Activated T-helper 17 cell treated with anti-CD3 and anti-CD28 coated beads, Interleukin-2, amount 50 U/mL, for 72 hours (primary cell): ENCODE measurements around the gene MRFAP1. TPM values are rescaled to one million over a fixed set of nuclear protein-coding genes. Genes with fewer than 3 reads are reported as not detected.
"Not testable (repeated sequence)": the region's sequence is repeated elsewhere in the genome, so short reads cannot be mapped to it uniquely, and the experiment has no call there.

Experiments
- ATAC-seq: fragments of 150-1000 bp; cut with Tn5 transposase; replicated peaks from 2 replicates; pipeline ENCODE4 v1.10.0; 2021; ENCODE audit warnings: mild to moderate bottlenecking, moderate library complexity
- H3K27ac Mint-ChIP-seq: one replicate; pipeline ENCODE4 v1.8.0; 2022; ENCODE audit warnings: mixed read lengths
- H3K27me3 Mint-ChIP-seq: one replicate; pipeline ENCODE4 v1.8.0; 2022; ENCODE audit warnings: mixed read lengths
- H3K36me3 Mint-ChIP-seq: one replicate; pipeline ENCODE4 v1.8.0; 2022; ENCODE audit warnings: low read depth, mild to moderate bottlenecking, mixed read lengths
- H3K4me1 Mint-ChIP-seq: one replicate; pipeline ENCODE4 v1.8.0; 2022; ENCODE audit warnings: mixed read lengths
- H3K4me3 Mint-ChIP-seq: one replicate; pipeline ENCODE4 v1.8.0; 2022; ENCODE audit warnings: mild to moderate bottlenecking, mixed read lengths
- H3K9me3 Mint-ChIP-seq: one replicate; pipeline ENCODE4 v1.8.0; 2022; ENCODE audit warnings: mixed read lengths
- total RNA-seq, 2 donors: library from RNA; stranded (reverse); gene quantifications; one replicate each; pipeline ENCODE4 v1.2.3, GENCODE V29; 2022

MRFAP1 gene
- total RNA-seq, 2 donors from 2014 or later: 86.7 to 96.7 TPM

- Mint-ChIP-seq H3K4me1 (no peaks in the 10 kb centered on the region), H3K27ac (no peak overlapping the region), H3K27me3 (no peaks in the 10 kb centered on the region), H3K36me3 (peaks cover 54% of the 10 kb centered on the region), H3K4me3 (no peak overlapping the region), H3K9me3 (no peaks in the 10 kb centered on the region)
- no peak for ATAC-seq
Observed at GRCh38 chr4:6618386-6619115, 21.9 kb upstream of the MRFAP1 start.

DNA sequence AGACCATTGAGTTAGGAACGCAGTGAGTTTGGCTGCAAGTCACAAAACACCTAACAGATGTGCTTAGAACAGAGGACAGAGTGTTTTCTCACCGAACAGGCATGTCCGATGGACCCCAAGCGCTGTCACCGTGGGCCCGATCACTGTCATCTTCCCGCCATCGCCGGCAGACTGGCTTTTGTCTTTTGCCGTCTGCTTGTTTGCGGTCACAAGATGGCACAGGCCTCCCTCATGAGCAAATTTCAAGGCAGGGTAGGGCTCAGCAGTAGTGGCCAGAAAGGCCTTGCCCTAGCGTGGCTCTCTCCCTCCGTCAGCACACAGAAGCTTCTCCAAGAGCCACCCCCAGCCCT lies 21.4 kb upstream of the MRFAP1 start:
- ATAC-seq: no peak
- H3K4me3 Mint-ChIP-seq: no peak overlapping the region
- no peak overlapping the region for H3K27ac Mint-ChIP-seq
- H3K4me1 Mint-ChIP-seq: no peaks in the 10 kb centered on the region
- no peaks in the 10 kb centered on the region for H3K9me3 Mint-ChIP-seq
- no peaks in the 10 kb centered on the region for H3K27me3 Mint-ChIP-seq
- peaks cover 54% of the 10 kb centered on the region for H3K36me3 Mint-ChIP-seq

GRCh38 chr4:6619466-6620255 lies 20.8 kb upstream of the MRFAP1 start:
- H3K9me3 Mint-ChIP-seq: no peaks in the 10 kb centered on the region
- no peaks in the 10 kb centered on the region for H3K4me1 Mint-ChIP-seq
- H3K27me3 Mint-ChIP-seq: no peaks in the 10 kb centered on the region
- H3K36me3 Mint-ChIP-seq: peaks cover 50% of the 10 kb centered on the region
- ATAC-seq: no peak
- H3K27ac Mint-ChIP-seq: no peak overlapping the region
- no peak overlapping the region for H3K4me3 Mint-ChIP-seq

DNA sequence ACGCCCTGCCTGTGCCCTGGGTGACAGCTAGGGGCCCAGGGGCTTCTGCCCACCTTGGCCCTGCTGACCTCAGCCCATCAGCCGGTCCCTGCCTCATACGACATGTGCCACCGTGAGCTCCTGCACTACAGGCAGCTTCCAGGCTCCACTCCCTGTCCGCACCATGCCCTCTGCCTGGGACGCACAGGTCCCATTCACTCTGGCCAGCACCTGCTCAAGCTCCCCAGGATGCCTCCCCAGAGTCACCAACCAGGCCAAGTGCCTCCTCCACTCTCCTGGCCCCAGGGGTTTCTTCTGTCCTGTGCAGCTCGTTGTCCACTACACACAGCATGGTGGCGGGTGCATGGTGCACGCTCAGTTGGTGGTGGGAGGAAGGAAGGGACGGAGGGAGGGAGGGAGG lies 20.2 kb upstream of the MRFAP1 start:
- Mint-ChIP-seq H3K27ac (no peak overlapping the region), H3K9me3 (no peaks in the 10 kb centered on the region), H3K4me1 (no peaks in the 10 kb centered on the region), H3K4me3 (no peak overlapping the region), H3K36me3 (peaks cover 44% of the 10 kb centered on the region), H3K27me3 (no peaks in the 10 kb centered on the region)
- no peak for ATAC-seq

DNA sequence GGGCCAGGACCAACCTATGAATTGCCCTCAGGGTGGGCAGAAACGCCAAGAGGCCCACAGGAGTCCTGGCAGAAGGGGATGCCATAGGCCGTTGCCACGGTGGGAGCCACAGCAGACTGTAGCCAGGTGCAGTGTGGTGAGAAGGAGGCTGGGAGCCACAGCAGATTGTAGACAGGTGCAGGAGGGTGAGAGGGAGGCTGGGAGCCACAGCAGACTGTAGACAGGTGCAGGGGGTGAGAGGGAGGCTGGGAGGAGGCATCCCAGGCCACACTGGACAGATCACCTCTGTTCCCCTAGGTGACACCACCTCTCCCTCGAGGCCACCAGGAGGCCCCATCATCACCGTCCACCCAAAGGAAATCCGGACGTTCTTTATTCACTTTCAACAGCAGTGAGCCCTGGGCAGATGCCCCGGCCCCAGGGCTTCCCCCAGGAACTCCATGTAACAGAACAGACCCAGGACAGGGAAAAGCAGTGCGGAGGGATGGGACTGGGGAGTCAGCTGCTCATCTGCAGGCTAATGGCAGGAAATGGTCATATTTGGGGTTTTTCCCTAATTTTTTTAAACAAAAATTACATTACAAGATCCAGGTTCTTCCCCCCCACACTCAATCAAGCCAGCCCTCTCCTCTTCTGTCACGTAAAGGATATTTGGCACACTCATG lies 19.5 kb upstream of the MRFAP1 start:
- H3K9me3 Mint-ChIP-seq: no peaks in the 10 kb centered on the region
- no peak overlapping the region for H3K4me3 Mint-ChIP-seq
- H3K27ac Mint-ChIP-seq: no peak overlapping the region
- H3K36me3 Mint-ChIP-seq: peaks cover 36% of the 10 kb centered on the region
- ATAC-seq: no peak
- H3K4me1 Mint-ChIP-seq: no peaks in the 10 kb centered on the region
- no peaks in the 10 kb centered on the region for H3K27me3 Mint-ChIP-seq

DNA sequence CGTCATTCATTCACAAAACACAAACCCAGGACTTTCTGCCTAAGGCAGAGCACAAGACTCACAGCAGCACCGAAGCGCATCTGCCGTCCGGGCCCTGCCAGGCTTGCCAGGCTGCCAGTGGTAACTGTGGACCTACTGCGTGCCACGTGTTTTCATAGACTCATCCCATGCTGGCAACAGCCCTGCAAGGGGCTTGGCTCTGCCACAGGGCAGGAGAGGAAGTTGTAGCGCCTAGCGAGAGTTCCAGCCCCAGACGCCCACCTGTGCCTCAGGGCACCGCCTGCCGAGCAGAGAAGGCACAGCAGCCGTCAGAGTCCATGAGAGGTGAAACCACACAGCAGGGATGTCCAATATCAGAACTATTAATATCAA lies 18.9 kb upstream of the MRFAP1 start:
- Mint-ChIP-seq H3K4me1 (no peaks in the 10 kb centered on the region), H3K27me3 (no peaks in the 10 kb centered on the region), H3K9me3 (no peaks in the 10 kb centered on the region), H3K4me3 (no peak overlapping the region), H3K27ac (no peak overlapping the region), H3K36me3 (peaks cover 31% of the 10 kb centered on the region)
- no peak for ATAC-seq

DNA sequence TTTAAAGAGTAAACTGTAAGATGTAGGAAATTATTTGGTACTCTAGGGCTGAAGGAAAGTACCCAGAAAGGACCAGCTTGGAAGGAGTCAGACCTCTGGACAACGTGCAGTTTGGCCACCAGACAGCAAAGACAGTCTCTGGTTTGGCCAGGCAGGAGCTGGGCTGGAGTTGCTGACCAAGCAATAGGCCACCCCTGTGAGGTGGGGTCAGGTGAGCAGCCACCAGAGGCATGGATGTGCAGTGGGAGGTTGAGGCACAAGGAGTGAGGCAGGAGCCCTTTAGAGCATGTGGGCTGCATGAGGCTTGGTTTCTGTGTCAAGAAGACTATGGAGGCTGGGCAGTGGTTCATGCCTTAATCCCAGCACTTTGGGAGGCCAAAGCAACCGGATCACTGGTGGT lies 17.7 kb upstream of the MRFAP1 start:
- H3K4me1 Mint-ChIP-seq: no peaks in the 10 kb centered on the region
- H3K9me3 Mint-ChIP-seq: no peaks in the 10 kb centered on the region
- H3K4me3 Mint-ChIP-seq: no peak overlapping the region
- H3K27me3 Mint-ChIP-seq: no peaks in the 10 kb centered on the region
- peaks cover 19% of the 10 kb centered on the region for H3K36me3 Mint-ChIP-seq
- no peak for ATAC-seq
- H3K27ac Mint-ChIP-seq: no peak overlapping the region

DNA sequence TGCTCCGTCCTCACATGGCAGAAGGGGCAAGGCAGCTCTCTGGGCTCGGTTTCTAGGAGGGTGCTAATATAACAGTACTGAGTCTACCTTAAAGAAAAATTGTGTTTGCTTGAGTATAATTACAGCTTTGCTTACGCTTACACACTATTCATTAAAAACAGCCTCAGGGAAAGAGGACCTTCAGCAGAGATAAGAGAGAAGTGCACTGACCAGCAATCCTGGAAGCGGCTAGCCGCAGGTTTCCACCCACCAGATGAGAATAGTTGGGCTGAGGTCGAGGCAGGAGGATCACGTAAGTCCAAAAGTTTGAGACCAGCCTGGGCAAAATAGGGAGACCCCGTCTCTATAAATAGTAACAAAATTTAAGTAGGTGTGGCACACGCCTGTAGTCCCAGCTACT lies 15.2 kb upstream of the MRFAP1 start:
- no peak overlapping the region for H3K27ac Mint-ChIP-seq
- H3K36me3 Mint-ChIP-seq: peaks cover 7% of the 10 kb centered on the region
- H3K4me1 Mint-ChIP-seq: no peaks in the 10 kb centered on the region
- ATAC-seq: no peak
- H3K27me3 Mint-ChIP-seq: no peaks in the 10 kb centered on the region
- no peaks in the 10 kb centered on the region for H3K9me3 Mint-ChIP-seq
- no peak overlapping the region for H3K4me3 Mint-ChIP-seq

GRCh38 chr4:6626066-6626465 lies 14.4 kb upstream of the MRFAP1 start:
- Mint-ChIP-seq H3K27me3 (no peaks in the 10 kb centered on the region), H3K4me1 (no peaks in the 10 kb centered on the region), H3K27ac (no peak overlapping the region), H3K36me3 (peaks cover under 1% of the 10 kb centered on the region), H3K4me3 (no peak overlapping the region), H3K9me3 (no peaks in the 10 kb centered on the region)
- ATAC-seq: no peak

DNA sequence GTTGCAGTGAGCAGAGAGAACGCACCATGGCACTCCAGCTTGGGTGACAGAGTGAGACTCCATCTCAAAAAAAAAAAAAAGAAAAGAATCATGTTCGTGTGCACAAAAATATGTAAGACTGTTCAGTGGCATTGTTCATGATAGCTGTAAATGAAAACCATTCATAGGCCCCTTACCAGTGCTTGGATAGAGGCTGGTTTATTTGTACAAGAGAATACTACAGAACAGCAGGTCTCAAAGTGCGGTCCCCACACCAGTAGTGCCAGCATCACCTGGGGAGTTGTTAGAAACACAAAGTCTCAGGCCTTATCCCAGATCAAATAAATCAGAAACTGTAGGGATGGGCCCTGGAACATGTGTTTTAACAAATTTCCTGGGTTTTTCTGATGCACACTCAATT lies 12.7 kb upstream of the MRFAP1 start:
- H3K36me3 Mint-ChIP-seq: no peaks in the 10 kb centered on the region
- H3K27me3 Mint-ChIP-seq: no peaks in the 10 kb centered on the region
- no peaks in the 10 kb centered on the region for H3K4me1 Mint-ChIP-seq
- no peak overlapping the region for H3K4me3 Mint-ChIP-seq
- no peak overlapping the region for H3K27ac Mint-ChIP-seq
- no peaks in the 10 kb centered on the region for H3K9me3 Mint-ChIP-seq
- no peak for ATAC-seq

DNA sequence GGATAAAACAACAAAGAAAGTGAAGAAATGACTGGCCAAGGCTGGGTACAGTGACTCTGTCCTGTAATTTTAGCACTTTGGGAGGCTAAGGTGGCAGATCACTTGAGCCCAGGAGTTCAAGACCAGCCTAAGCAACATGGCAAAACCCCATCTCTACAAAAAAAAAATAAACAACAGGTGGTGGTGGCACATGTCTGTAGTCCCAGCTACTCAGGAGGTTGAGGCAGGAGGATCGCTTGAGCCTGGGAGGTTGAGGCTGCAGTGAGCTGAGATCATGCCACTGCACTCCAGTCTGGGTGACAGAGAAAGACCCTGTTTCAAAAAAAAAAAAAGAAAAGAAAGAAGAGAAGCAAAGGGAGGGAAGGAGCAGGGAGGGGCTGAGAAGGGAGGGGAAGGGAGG lies 12.0 kb upstream of the MRFAP1 start:
- not testable (repeated sequence) for H3K27me3 Mint-ChIP-seq, H3K9me3 Mint-ChIP-seq, ATAC-seq, H3K4me3 Mint-ChIP-seq, H3K4me1 Mint-ChIP-seq, H3K27ac Mint-ChIP-seq, H3K36me3 Mint-ChIP-seq

DNA sequence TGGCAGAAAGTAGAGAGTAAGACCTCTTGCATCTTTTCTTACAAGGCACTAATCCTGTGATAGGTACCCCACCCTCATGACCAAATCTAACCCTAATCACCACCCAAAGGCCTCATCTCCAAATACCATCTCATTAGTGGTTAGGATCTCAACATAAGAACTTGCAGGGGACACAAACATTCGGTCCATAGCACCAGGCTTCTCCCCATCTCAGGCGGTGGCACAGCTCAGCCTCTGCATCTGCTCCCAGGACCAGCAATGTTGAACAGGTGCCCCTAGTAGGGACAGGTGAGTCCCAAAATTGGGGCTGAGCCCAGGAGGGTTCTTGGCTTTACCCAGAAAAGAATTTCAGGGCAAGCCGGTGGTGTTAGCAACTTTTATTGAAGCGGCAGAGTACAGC lies 8.4 kb upstream of the MRFAP1 start:
- no peaks in the 10 kb centered on the region for H3K4me1 Mint-ChIP-seq
- no peaks in the 10 kb centered on the region for H3K9me3 Mint-ChIP-seq
- no peak overlapping the region for H3K4me3 Mint-ChIP-seq
- ATAC-seq: no peak
- H3K36me3 Mint-ChIP-seq: no peaks in the 10 kb centered on the region
- H3K27me3 Mint-ChIP-seq: no peaks in the 10 kb centered on the region
- H3K27ac Mint-ChIP-seq: no peak overlapping the region

DNA sequence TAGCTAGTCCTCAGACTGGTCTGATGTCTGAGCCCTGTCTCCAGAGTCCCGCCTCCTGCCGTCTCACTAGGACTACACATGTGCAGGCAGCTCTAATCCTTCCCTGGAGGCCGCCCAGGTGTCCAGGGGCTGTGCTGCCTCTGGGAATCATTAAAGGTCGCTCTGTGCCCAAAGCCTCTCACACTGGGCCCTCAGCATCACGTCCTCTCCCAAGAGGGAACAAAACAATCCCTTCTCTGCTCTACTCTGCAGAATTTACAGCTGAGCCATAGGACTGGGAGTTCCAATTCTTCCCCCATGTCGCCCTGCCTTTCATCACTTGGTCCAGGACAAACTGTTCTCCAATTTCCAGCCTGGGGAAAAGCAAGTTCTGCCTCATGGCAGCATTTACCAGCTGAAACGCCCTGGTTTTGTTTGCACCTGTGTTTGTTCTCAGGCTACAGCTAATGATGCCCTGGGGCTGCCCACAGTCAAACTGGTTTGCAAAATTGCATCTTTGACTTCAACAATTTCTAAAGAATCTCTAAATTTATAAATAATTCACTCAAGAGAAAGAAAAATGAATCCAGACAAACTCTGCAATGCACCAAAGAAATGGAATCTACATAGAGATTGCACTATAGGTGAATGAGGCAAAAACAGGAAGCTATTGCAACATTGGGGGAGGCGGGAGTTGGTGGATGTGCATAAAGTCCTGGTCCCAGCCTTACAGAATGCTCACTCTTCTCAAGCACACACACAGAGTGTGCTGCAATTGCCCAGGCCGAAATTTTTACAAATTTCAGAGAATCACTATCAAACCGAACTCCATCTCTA lies 7.2 kb upstream of the MRFAP1 start:
- Mint-ChIP-seq H3K9me3 (no peaks in the 10 kb centered on the region), H3K36me3 (no peaks in the 10 kb centered on the region), H3K27ac (no peak overlapping the region), H3K27me3 (no peaks in the 10 kb centered on the region), H3K4me1 (no peaks in the 10 kb centered on the region), H3K4me3 (no peak overlapping the region)
- no peak for ATAC-seq

GRCh38 chr4:6634746-6635145 lies 5.7 kb upstream of the MRFAP1 start:
- H3K27me3 Mint-ChIP-seq: no peaks in the 10 kb centered on the region
- no peak for ATAC-seq
- no peak overlapping the region for H3K4me3 Mint-ChIP-seq

More at GRCh38 chr4:6634746-6635145, 5.7 kb upstream of the MRFAP1 start:
- H3K36me3 Mint-ChIP-seq: no peaks in the 10 kb centered on the region
- no peak overlapping the region for H3K27ac Mint-ChIP-seq
- no peaks in the 10 kb centered on the region for H3K4me1 Mint-ChIP-seq
- no peaks in the 10 kb centered on the region for H3K9me3 Mint-ChIP-seq
